ENCODE data around the gene IL15. TPM values are rescaled to one million over a fixed set of nuclear protein-coding genes. Genes with fewer than 3 reads are reported as not detected.

IL15 gene
- total RNA-seq, 4 donors from 2014 or later = 25.3 to 45.8 (median 29.0) TPM

DNA sequence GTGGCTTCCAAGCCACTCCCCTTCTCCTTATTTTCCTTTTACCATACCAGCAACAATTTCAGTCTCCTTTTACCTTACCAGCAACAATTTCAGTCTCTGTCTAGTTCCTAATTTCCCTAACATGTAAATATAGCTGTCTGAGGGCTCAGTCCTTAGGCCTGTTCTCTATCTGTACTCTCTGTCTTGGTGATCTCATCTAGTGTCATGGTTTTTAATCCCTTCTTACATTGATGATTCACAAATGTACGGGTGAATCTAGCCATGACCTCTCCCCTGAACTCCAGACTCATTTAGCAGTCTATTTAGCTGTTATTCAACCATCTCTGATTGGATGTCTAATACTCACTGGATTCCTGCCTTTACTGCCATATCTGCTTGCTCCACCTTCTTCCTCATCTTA is 7.2 kb downstream of the IL15 start:
- peaks cover 21 to 30% of the 10 kb centered on the region in 2 donors for H3K4me1 ChIP-seq
- no peak overlapping the region for H3K27ac ChIP-seq
- H3K27me3 ChIP-seq = no peaks in the 10 kb centered on the region
- H3K4me3 ChIP-seq (replicated peaks in 1 of 3) = no peak overlapping the region
- DNase-seq = no peak
- no peak for TF ChIP-seq POLR2A (IDR thresholded peaks at IDR 0.05)
- TF ChIP-seq, protein P1, sequence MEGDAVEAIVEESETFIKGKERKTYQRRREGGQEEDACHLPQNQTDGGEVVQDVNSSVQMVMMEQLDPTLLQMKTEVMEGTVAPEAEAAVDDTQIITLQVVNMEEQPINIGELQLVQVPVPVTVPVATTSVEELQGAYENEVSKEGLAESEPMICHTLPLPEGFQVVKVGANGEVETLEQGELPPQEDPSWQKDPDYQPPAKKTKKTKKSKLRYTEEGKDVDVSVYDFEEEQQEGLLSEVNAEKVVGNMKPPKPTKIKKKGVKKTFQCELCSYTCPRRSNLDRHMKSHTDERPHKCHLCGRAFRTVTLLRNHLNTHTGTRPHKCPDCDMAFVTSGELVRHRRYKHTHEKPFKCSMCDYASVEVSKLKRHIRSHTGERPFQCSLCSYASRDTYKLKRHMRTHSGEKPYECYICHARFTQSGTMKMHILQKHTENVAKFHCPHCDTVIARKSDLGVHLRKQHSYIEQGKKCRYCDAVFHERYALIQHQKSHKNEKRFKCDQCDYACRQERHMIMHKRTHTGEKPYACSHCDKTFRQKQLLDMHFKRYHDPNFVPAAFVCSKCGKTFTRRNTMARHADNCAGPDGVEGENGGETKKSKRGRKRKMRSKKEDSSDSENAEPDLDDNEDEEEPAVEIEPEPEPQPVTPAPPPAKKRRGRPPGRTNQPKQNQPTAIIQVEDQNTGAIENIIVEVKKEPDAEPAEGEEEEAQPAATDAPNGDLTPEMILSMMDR (IDR thresholded peaks at IDR 0.05) = no peak
- WGBS, 2 donors = 53 to 62% methylated on average over 1 of the region's 1 CpG
- no peaks in the 10 kb centered on the region for H3K9me3 ChIP-seq
- H3K36me3 ChIP-seq = no peaks in the 10 kb centered on the region
- intact Hi-C loops (cut with DNase I) = no loop called here

DNA sequence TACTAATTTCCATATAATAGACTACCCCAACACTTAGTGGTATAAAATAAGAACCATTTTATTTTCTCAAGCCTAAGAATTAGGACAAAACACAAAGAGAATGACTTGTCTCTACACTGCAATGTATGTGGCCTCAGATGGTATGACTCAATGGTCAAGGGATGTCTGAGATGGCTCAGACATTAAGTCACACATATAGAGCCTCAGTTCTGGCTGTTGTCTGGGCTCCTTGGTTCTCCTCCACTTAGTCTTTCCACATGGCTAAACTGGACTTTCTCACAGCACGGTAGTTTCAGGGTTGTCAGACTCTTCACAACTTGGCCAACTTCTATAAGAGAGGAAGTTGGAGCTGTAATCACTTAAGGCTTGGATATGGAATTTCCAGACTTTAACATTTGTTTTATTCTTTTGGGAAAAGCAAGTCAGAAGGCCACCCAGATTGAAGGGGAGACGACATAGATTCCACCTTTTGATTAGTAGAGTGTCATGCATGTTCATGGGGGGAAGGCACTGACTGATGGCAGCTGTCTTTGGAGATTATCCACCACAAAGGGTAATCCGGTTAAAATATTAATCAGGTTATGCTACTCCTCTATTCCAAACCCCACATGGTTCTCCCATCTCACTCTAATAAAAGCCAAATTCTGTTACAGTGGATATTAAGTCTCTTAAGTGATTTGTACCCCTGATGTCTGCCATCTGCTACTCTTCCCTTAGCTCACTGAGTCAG is 9.4 kb downstream of the IL15 start:
- H3K27me3 ChIP-seq = no peaks in the 10 kb centered on the region
- 71 to 84% methylated on average over 3 of the region's 3 CpGs for WGBS, 2 donors
- no peak overlapping the region for H3K27ac ChIP-seq
- DNase-seq = peak in 1 of 2 donors; percentile 5
- intact Hi-C loops (cut with DNase I) = no loop called here
- H3K36me3 ChIP-seq = no peaks in the 10 kb centered on the region
- H3K4me1 ChIP-seq = peaks cover 14 to 25% of the 10 kb centered on the region in 2 donors
- H3K4me3 ChIP-seq (replicated peaks in 1 of 3) = no peak overlapping the region
- TF ChIP-seq, protein P1 (IDR thresholded peaks at IDR 0.05) = no peak
- no peak for TF ChIP-seq POLR2A (IDR thresholded peaks at IDR 0.05)
- H3K9me3 ChIP-seq = no peaks in the 10 kb centered on the region

DNA sequence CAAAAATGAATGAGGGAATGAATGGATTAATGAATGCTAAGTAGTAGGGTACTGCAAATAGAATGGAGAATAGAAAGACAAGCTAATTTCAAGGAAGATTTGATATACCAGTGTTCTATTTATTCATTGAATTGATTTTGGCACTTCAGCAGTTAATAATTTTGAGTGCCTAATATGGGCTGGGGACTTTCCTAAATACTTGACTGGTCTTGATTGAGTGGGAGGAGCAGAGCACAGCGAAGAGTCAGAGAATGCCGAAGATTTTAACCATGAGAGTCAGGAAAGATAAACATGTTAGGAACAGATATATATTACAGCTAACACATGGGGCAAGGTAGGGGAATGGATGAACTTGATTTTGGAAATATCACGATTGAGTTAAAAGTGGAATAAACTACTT is 10.6 kb downstream of the IL15 start:
- WGBS, 2 donors = 44 to 46% methylated on average over 3 of the region's 3 CpGs
- Histone ChIP-seq H3K27ac (no peak overlapping the region), H3K9me3 (no peaks in the 10 kb centered on the region), H3K36me3 (no peaks in the 10 kb centered on the region), H3K4me1 (peaks cover 19 to 28% of the 10 kb centered on the region in 2 donors), H3K27me3 (no peaks in the 10 kb centered on the region), H3K4me3 (replicated peaks in 1 of 3) (no peak overlapping the region)
- intact Hi-C loops (cut with DNase I) = no loop called here
- TF ChIP-seq, protein P1 (IDR thresholded peaks at IDR 0.05) = no peak
- TF ChIP-seq POLR2A (IDR thresholded peaks at IDR 0.05) = no peak
- no peak for DNase-seq

DNA sequence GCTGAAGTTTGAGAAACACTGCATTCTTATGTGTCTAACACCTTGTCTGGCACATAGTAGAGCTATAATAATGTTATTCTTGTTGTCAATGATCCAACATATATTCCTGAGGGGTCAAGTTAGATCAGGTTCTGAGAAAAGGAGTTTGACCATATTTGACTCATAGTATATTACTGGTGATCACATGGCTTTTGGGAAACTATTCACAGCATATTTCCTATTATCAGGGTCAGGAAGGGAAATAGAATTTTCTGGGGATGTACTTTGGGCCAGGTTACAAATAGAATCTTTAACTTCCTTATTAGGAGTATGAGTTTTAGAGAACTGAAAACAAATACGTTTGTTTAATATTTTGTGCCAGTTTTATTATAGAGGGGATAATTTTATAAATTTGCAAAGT is 11.6 kb downstream of the IL15 start:
- no peak for DNase-seq
- peaks cover 18 to 32% of the 10 kb centered on the region in 2 donors for H3K4me1 ChIP-seq
- TF ChIP-seq, protein P1 (IDR thresholded peaks at IDR 0.05) = no peak
- TF ChIP-seq POLR2A (IDR thresholded peaks at IDR 0.05) = no peak
- no peaks in the 10 kb centered on the region for H3K36me3 ChIP-seq
- intact Hi-C loops (cut with DNase I) = no loop called here
- no peaks in the 10 kb centered on the region for H3K27me3 ChIP-seq
- peak overlapping the region in 1 of 3 donors; percentile 20 for H3K27ac ChIP-seq
- WGBS, 2 donors = 77 to 79% methylated on average over 1 of the region's 1 CpG
- H3K9me3 ChIP-seq = no peaks in the 10 kb centered on the region
- no peak overlapping the region for H3K4me3 ChIP-seq (replicated peaks in 1 of 3)

DNA sequence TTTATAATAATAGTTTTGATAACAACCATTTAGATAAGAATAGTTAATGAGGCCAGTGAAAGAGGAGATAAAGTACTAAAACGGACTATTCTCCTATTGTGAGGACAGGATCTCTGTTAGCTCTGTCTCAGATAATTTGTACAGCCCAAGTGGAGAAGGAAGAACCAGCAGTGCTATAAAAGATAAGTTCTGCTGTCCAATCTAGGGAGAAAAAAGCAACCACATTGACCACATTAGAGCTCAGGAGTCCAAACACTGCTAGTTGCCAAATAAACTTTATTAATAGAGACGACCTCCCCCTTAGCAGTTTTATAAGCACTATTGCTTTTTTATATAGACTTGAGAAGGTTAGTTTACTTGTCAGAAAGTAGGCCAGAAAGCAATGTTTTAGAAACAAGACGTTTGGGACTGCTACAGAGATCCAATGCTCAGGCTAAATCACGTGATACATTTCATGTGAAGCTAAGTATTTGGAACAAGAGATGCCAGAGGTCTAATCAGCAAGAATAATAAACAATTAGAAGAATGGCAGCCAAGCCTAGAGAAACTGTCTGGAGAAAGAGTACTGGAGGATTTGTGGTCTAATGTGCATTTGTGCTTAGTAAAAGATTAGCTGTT is 15.9 kb downstream of the IL15 start:
- TF ChIP-seq POLR2A (IDR thresholded peaks at IDR 0.05) = no peak
- TF ChIP-seq, protein P1 (IDR thresholded peaks at IDR 0.05) = no peak
- WGBS, 2 donors = 24 to 25% methylated on average over 4 of the region's 4 CpGs
- peaks cover 18 to 20% of the 10 kb centered on the region in 2 donors for H3K4me1 ChIP-seq
- no peak for DNase-seq
- H3K27me3 ChIP-seq = no peaks in the 10 kb centered on the region
- no peaks in the 10 kb centered on the region for H3K9me3 ChIP-seq
- H3K27ac ChIP-seq = peak overlapping the region; percentile 47 to 58 (median 50)
- intact Hi-C loops (cut with DNase I) = no loop called here
- no peak overlapping the region for H3K4me3 ChIP-seq (replicated peaks in 1 of 3)
- no peaks in the 10 kb centered on the region for H3K36me3 ChIP-seq
